H9 (cell line): Measurements from ENCODE around the gene OSGIN1. TPM values are rescaled to one million over a fixed set of nuclear protein-coding genes. Genes with fewer than 3 reads are reported as not detected.
"Not testable (repeated sequence)": the region's sequence is repeated elsewhere in the genome, so short reads cannot be mapped to it uniquely, and the experiment has no call there.

Experiments used
- DNase-seq: peaks from one replicate; pipeline ENCODE4 v3.0.0-alpha.2; 2017
- H2AFZ ChIP-seq: one replicate; pipeline ENCODE4 v1.6.1; 2013; ENCODE audit warnings: mild to moderate bottlenecking, low read length, control low read depth, moderate library complexity
- H2AK5ac ChIP-seq: 2 replicates; pipeline ENCODE4 v1.6.1; 2013; ENCODE audit warnings: low read length, control low read depth, mixed read lengths; ENCODE audit not compliant: insufficient read length
- H2BK120ac ChIP-seq: one replicate; pipeline ENCODE4 v1.6.1; 2013; ENCODE audit warnings: low read depth, mild to moderate bottlenecking, low read length, control low read depth, inconsistent platforms; ENCODE audit not compliant: poor library complexity, severe bottlenecking
- H2BK12ac ChIP-seq: 2 replicates; pipeline ENCODE4 v1.6.1; 2013; ENCODE audit warnings: low read length, control low read depth, mixed read lengths, low read depth; ENCODE audit not compliant: insufficient read length
- H2BK15ac ChIP-seq: 2 replicates; pipeline ENCODE4 v1.6.1; 2013; ENCODE audit warnings: low read depth, low read length, control low read depth
- H2BK20ac ChIP-seq: one replicate; pipeline ENCODE4 v1.6.1; 2013; ENCODE audit warnings: low read depth, mild to moderate bottlenecking, low read length, control low read depth, inconsistent platforms; ENCODE audit not compliant: poor library complexity, severe bottlenecking
- H2BK5ac ChIP-seq: 2 replicates; pipeline ENCODE4 v1.6.1; 2013; ENCODE audit warnings: low read length, control low read depth, mixed read lengths; ENCODE audit not compliant: insufficient read length
- H3K14ac ChIP-seq: 2 replicates; pipeline ENCODE4 v1.6.1; 2013; ENCODE audit warnings: low read length, control low read depth; ENCODE audit not compliant: insufficient read depth
- H3K18ac ChIP-seq: 2 replicates; pipeline ENCODE4 v1.6.1; 2013; ENCODE audit warnings: low read depth, mild to moderate bottlenecking, mixed read lengths, low read length, control low read depth; ENCODE audit not compliant: insufficient read length
- H3K23ac ChIP-seq: 2 replicates; pipeline ENCODE4 v1.6.1; 2013; ENCODE audit warnings: low read length, control low read depth, mixed read lengths, low read depth; ENCODE audit not compliant: insufficient read length
- H3K23me2 ChIP-seq: 2 replicates; pipeline ENCODE4 v1.6.1; 2013; ENCODE audit warnings: low read depth, mild to moderate bottlenecking, mixed read lengths, low read length, control low read depth; ENCODE audit not compliant: insufficient read length, poor library complexity, severe bottlenecking
- H3K27ac ChIP-seq: 2 replicates; pipeline ENCODE4 v1.5.1; 2013; ENCODE audit warnings: low read length, control low read depth, mixed read lengths, low read depth; ENCODE audit not compliant: insufficient read length
- H3K27me3 ChIP-seq: 2 replicates; pipeline ENCODE4 v1.6.1; 2013; ENCODE audit warnings: low read length, control low read depth, inconsistent platforms; ENCODE audit not compliant: insufficient read depth
- H3K4ac ChIP-seq: 2 replicates; pipeline ENCODE4 v1.6.1; 2013; ENCODE audit warnings: low read depth, mild to moderate bottlenecking, control low read depth, inconsistent platforms, low read length, moderate library complexity
- H3K4me1 ChIP-seq: 2 replicates; pipeline ENCODE4 v1.6.1; 2013; ENCODE audit warnings: low read length, control low read depth, inconsistent platforms; ENCODE audit not compliant: insufficient read depth
- H3K4me2 ChIP-seq: 2 replicates; pipeline ENCODE4 v1.6.1; 2013; ENCODE audit warnings: low read length, control low read depth, mixed read lengths; ENCODE audit not compliant: insufficient read length, insufficient read depth
- H3K56ac ChIP-seq: 2 replicates; pipeline ENCODE4 v1.6.1; 2013; ENCODE audit warnings: low read depth, mild to moderate bottlenecking, mixed read lengths, low read length, control low read depth; ENCODE audit not compliant: insufficient read length
- H3K79me1 ChIP-seq: 2 replicates; pipeline ENCODE4 v1.6.1; 2013; ENCODE audit warnings: low read depth, mild to moderate bottlenecking, moderate library complexity, low read length, control low read depth, inconsistent platforms; ENCODE audit not compliant: insufficient read depth, poor library complexity, severe bottlenecking
- H3K79me2 ChIP-seq: 2 replicates; pipeline ENCODE4 v1.6.1; 2013; ENCODE audit warnings: low read length, control low read depth, inconsistent platforms; ENCODE audit not compliant: insufficient read depth
- H3K9ac ChIP-seq: 2 replicates; pipeline ENCODE4 v1.6.1; 2013; ENCODE audit warnings: low read length, control low read depth, mixed read lengths; ENCODE audit not compliant: insufficient read length; ENCODE audit errors: extremely low read depth
- H3K9me3 ChIP-seq: one replicate; pipeline ENCODE4 v1.6.1; 2013; ENCODE audit warnings: low read depth, low read length, inconsistent platforms; ENCODE audit not compliant: control insufficient read depth
- H3T11ph ChIP-seq: one replicate; pipeline ENCODE4 v1.6.1; 2013; ENCODE audit warnings: mild to moderate bottlenecking, low read length, control low read depth, inconsistent platforms
- H4K20me1 ChIP-seq: one replicate; pipeline ENCODE4 v1.6.1; 2013; ENCODE audit not compliant: control insufficient read depth, insufficient read length, insufficient read depth
- H4K5ac ChIP-seq: 2 replicates; pipeline ENCODE4 v1.6.1; 2013; ENCODE audit warnings: low read depth, mild to moderate bottlenecking, mixed read lengths, low read length, control low read depth; ENCODE audit not compliant: insufficient read length
- H4K8ac ChIP-seq: replicated peaks from 2 replicates; pipeline ENCODE4 v1.6.1; 2013; ENCODE audit warnings: low read length, control low read depth, mixed read lengths, low read depth; ENCODE audit not compliant: insufficient read length
- H4K91ac ChIP-seq: 2 replicates; pipeline ENCODE4 v1.6.1; 2013; ENCODE audit warnings: low read depth, mild to moderate bottlenecking, moderate library complexity, mixed read lengths, low read length, control low read depth; ENCODE audit not compliant: insufficient read length
- H3K27ac Mint-ChIP-seq, 3 experiments: 2 replicates in 2 of 3; 3 replicates in 1 of 3; pipeline ENCODE4 v1.8.0; 2020 to 2021; ENCODE audit warnings: mixed read lengths in 3 of 3, mild to moderate bottlenecking in 1 of 3, moderate library complexity in 1 of 3
- H3K27me3 Mint-ChIP-seq: 2 replicates; pipeline ENCODE4 v1.8.0; 2021; ENCODE audit warnings: low read depth, mild to moderate bottlenecking, moderate library complexity, mixed read lengths
- H3K36me3 Mint-ChIP-seq, 3 experiments: 2 replicates in 2 of 3; 3 replicates in 1 of 3; pipeline ENCODE4 v1.8.0; 2020 to 2021; ENCODE audit warnings: low read depth in 3 of 3, mixed read lengths in 3 of 3; ENCODE audit not compliant: insufficient read depth in 1 of 3
- H3K4me1 Mint-ChIP-seq, 2 experiments: 2 replicates each; pipeline ENCODE4 v1.8.0; 2020; ENCODE audit warnings: mixed read lengths in 2 of 2
- H3K4me3 Mint-ChIP-seq, 2 experiments: 2 replicates in 1 of 2; 3 replicates in 1 of 2; pipeline ENCODE4 v1.8.0; 2020 to 2021; ENCODE audit warnings: mild to moderate bottlenecking in 2 of 2, mixed read lengths in 2 of 2, moderate library complexity in 1 of 2
- H3K9me3 Mint-ChIP-seq, 2 experiments: 2 replicates in 1 of 2; 3 replicates in 1 of 2; pipeline ENCODE4 v1.8.0; 2020; ENCODE audit warnings: mild to moderate bottlenecking in 2 of 2, mixed read lengths in 2 of 2, moderate library complexity in 1 of 2
- WGBS: extraction: QIAGEN DNeasy Blood & Tissue Kit; methylation state at CpG from one replicate; pipeline ENCODE4 v1.1.7; 2013; ENCODE audit warnings: missing lambda C conversion rate, low lambda C conversion rate, mixed read lengths; ENCODE audit not compliant: insufficient read length; ENCODE audit errors: extremely low coverage; 5-methylcytosine and 5-hydroxymethylcytosine counted together
- total RNA-seq: library from RNA; stranded (reverse); gene quantifications from 2 replicates; pipeline ENCODE4 v1.2.1, GENCODE V29; 2021
- TF ChIP-seq, protein P1 (sequence below): fragments of 200-600 bp; sonication (generic); conservative IDR thresholded peaks from 3 replicates; pipeline ENCODE4 v1.8.0; 2021; ENCODE audit warnings: antibody characterized with exemption, mild to moderate bottlenecking

Gene OSGIN1
- total RNA-seq, 1 experiment from 2014 or later = 0.63 TPM

DNA sequence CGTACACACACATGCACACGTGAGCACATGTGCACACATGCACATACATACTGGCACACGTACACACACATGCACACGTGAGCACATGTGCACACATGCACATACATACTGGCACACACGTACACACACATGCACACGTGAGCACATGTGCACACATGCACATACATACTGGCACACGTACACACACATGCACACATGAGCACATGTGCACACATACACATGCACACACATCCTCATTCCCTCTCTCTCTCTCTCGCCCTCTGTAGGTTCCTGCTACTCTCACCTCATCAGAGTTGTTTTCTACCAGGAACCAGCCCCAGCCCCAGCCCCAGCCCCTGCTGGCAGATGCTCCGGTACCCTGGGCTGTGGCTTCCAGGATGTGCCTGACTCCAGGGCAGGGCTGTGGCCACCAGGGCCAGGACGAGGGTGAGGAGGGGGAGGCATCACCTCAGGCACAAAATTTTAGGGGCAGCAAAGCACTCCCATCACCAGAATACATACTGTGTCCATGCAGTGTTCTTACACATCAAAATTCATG lies 2.1 kb upstream of the OSGIN1 start:
- not testable (repeated sequence) for H4K20me1 ChIP-seq, H2AFZ ChIP-seq, H2BK5ac ChIP-seq, H3K4me2 ChIP-seq, H3K36me3 Mint-ChIP-seq, H3K79me2 ChIP-seq, H3K23me2 ChIP-seq, H3K27me3 Mint-ChIP-seq, H3K9me3 Mint-ChIP-seq, H3K56ac ChIP-seq, H2AK5ac ChIP-seq, H3K27ac Mint-ChIP-seq, H3T11ph ChIP-seq, H4K5ac ChIP-seq, H3K27me3 ChIP-seq, H3K14ac ChIP-seq, H3K9ac ChIP-seq, H3K9me3 ChIP-seq, H3K4ac ChIP-seq, H2BK20ac ChIP-seq, H2BK12ac ChIP-seq, H4K91ac ChIP-seq, H3K27ac ChIP-seq, H3K4me3 Mint-ChIP-seq, H2BK120ac ChIP-seq, H3K4me1 ChIP-seq, H4K8ac ChIP-seq, H3K18ac ChIP-seq, H3K79me1 ChIP-seq, H3K23ac ChIP-seq, H2BK15ac ChIP-seq
- peak; percentile 64 for DNase-seq
- TF ChIP-seq, protein P1, sequence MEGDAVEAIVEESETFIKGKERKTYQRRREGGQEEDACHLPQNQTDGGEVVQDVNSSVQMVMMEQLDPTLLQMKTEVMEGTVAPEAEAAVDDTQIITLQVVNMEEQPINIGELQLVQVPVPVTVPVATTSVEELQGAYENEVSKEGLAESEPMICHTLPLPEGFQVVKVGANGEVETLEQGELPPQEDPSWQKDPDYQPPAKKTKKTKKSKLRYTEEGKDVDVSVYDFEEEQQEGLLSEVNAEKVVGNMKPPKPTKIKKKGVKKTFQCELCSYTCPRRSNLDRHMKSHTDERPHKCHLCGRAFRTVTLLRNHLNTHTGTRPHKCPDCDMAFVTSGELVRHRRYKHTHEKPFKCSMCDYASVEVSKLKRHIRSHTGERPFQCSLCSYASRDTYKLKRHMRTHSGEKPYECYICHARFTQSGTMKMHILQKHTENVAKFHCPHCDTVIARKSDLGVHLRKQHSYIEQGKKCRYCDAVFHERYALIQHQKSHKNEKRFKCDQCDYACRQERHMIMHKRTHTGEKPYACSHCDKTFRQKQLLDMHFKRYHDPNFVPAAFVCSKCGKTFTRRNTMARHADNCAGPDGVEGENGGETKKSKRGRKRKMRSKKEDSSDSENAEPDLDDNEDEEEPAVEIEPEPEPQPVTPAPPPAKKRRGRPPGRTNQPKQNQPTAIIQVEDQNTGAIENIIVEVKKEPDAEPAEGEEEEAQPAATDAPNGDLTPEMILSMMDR = peak; percentile 31; the same call in 2 of the 3 replicates
- H3K4me1 Mint-ChIP-seq = peaks cover 10 to 14% of the 10 kb centered on the region in 2 experiments
- no CpG with 5 or more reads among the region's 10 CpGs for WGBS
